ENCODE data around the gene NAT16. TPM values are rescaled to one million over a fixed set of nuclear protein-coding genes. Genes with fewer than 3 reads are reported as not detected.
A peak's percentile ranks its signal among the peaks of the same experiment; 100 is the strongest.

The NAT16 gene
- total and polyA plus RNA-seq, 2 experiments from 2014 or later = 0.21 to 0.31 TPM

DNA sequence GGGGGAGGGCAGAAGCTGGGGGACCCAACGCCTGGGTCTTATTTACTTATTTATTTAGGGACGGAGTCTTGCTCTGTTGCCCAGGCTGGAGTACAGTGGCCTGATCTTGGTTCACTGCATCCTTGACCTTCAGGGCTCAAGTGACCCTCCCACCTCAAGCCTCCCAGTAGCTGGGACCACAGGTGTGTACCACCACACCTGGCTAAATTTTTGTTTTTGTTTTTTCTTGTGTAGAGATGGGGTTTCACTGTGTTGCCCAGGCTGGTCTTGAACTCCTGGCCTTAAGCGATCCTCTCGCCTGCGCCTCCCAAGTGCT, 22.5 kb upstream of the NAT16 start (continued):
- TF ChIP-seq, protein P1, sequence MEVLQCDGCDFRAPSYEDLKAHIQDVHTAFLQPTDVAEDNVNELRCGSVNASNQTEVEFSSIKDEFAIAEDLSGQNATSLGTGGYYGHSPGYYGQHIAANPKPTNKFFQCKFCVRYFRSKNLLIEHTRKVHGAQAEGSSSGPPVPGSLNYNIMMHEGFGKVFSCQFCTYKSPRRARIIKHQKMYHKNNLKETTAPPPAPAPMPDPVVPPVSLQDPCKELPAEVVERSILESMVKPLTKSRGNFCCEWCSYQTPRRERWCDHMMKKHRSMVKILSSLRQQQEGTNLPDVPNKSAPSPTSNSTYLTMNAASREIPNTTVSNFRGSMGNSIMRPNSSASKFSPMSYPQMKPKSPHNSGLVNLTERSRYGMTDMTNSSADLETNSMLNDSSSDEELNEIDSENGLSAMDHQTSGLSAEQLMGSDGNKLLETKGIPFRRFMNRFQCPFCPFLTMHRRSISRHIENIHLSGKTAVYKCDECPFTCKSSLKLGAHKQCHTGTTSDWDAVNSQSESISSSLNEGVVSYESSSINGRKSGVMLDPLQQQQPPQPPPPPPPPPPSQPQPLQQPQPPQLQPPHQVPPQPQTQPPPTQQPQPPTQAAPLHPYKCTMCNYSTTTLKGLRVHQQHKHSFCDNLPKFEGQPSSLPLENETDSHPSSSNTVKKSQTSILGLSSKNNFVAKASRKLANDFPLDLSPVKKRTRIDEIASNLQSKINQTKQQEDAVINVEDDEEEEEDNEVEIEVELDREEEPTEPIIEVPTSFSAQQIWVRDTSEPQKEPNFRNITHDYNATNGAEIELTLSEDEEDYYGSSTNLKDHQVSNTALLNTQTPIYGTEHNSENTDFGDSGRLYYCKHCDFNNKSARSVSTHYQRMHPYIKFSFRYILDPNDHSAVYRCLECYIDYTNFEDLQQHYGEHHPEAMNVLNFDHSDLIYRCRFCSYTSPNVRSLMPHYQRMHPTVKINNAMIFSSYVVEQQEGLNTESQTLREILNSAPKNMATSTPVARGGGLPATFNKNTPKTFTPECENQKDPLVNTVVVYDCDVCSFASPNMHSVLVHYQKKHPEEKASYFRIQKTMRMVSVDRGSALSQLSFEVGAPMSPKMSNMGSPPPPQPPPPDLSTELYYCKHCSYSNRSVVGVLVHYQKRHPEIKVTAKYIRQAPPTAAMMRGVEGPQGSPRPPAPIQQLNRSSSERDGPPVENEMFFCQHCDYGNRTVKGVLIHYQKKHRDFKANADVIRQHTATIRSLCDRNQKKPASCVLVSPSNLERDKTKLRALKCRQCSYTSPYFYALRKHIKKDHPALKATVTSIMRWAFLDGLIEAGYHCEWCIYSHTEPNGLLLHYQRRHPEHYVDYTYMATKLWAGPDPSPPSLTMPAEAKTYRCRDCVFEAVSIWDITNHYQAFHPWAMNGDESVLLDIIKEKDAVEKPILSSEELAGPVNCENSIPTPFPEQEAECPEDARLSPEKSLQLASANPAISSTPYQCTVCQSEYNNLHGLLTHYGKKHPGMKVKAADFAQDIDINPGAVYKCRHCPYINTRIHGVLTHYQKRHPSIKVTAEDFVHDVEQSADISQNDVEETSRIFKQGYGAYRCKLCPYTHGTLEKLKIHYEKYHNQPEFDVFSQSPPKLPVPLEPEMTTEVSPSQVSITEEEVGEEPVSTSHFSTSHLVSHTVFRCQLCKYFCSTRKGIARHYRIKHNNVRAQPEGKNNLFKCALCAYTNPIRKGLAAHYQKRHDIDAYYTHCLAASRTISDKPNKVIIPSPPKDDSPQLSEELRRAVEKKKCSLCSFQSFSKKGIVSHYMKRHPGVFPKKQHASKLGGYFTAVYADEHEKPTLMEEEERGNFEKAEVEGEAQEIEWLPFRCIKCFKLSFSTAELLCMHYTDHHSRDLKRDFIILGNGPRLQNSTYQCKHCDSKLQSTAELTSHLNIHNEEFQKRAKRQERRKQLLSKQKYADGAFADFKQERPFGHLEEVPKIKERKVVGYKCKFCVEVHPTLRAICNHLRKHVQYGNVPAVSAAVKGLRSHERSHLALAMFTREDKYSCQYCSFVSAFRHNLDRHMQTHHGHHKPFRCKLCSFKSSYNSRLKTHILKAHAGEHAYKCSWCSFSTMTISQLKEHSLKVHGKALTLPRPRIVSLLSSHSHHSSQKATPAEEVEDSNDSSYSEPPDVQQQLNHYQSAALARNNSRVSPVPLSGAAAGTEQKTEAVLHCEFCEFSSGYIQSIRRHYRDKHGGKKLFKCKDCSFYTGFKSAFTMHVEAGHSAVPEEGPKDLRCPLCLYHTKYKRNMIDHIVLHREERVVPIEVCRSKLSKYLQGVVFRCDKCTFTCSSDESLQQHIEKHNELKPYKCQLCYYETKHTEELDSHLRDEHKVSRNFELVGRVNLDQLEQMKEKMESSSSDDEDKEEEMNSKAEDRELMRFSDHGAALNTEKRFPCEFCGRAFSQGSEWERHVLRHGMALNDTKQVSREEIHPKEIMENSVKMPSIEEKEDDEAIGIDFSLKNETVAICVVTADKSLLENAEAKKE (CRISPR knock-in tag; IDR thresholded peaks at IDR 0.05) = no peak

DNA sequence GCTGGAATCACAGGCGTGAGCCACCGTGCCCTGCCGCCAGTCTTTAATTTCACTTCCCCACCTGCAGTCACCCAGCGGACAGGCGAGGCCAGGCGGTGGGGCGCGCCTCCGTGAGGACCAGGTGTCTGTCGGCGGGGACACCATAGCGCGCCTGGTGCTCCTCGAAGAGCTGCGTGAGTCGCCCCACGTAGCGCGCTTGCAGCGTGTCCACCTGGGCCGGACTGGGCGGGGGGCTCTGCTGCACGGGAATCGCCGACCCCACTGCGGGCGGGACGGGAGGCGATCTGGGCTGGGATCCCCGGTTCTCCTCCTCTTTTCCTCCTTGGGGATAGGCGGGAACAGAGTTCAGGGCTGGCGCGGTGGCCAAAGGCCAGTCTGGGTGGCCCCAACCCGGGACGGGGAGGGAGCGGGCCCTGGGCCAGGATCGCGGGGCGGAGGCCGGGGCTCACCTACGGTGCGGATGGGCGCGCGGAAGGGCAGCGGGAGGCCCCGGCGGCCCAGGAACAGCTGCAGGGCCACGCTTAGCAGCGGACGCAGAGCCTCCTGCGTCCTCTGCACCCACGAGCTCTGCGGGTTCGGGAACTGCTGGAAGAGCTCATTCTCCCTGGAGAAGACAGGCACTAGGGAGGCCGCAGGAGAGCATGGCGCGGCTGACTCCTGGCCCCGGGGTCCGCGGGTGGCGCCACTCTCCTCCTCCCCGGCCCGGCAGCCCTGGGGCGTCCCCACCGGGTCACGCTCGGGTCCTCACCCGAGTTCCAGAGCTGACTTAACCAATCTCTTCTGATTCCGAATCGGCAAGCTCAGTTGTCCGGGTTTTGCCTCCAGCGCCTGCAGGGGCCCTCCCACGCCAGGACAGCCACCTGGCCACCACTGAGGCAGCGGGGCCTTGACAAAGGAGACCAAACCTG, 21.9 kb upstream of the NAT16 start:
- Histone ChIP-seq H3K79me2 (replicated peaks; ENCODE audit: insufficient read depth) (no peaks in the 10 kb centered on the region), H3K27ac (ENCODE audit: low read depth) (no peak overlapping the region), H3K4me3 (peak overlapping the region; percentile 68), H3K4me1 (ENCODE audit: insufficient read depth) (peaks cover 16% of the 10 kb centered on the region), H3K27me3 (ENCODE audit: insufficient read depth) (peaks cover 25% of the 10 kb centered on the region), H4K20me1 (replicated peaks; ENCODE audit: insufficient read depth) (no peaks in the 10 kb centered on the region), H3F3A (replicated peaks; ENCODE audit: low read depth) (peaks cover 9% of the 10 kb centered on the region), H3K36me3 (ENCODE audit: insufficient read depth) (no peaks in the 10 kb centered on the region), H3K9me2 (ENCODE audit: insufficient read depth) (no peaks in the 10 kb centered on the region), H3K4me2 (peak overlapping the region; percentile 86), H2AFZ (peak overlapping the region; percentile 93)
- peak overlapping the region; percentile 69 for H3K4me3 Mint-ChIP-seq
- H3K4me1 Mint-ChIP-seq = peaks cover 18% of the 10 kb centered on the region
- H3K9me3 Mint-ChIP-seq = no peaks in the 10 kb centered on the region
- DNase-seq (ENCODE audit: low spot score) = peak; percentile 64
- no peak overlapping the region for H3K27ac Mint-ChIP-seq
- peaks cover 20% of the 10 kb centered on the region for H3K27me3 Mint-ChIP-seq (ENCODE audit: insufficient read depth, low read depth, poor library complexity)
- ATAC-seq = peak; percentile 72
- H3K36me3 Mint-ChIP-seq (ENCODE audit: low read depth) = peaks cover 2% of the 10 kb centered on the region; the same call in 1 of the 3 replicates
- TF ChIP-seq POLR2AphosphoS5 (IDR thresholded peaks at IDR 0.05; ENCODE audit: low read depth) = 0 out of 2 replicates have a peak, but pooled peaks have one; percentile 31
- TF ChIP-seq, protein P2, sequence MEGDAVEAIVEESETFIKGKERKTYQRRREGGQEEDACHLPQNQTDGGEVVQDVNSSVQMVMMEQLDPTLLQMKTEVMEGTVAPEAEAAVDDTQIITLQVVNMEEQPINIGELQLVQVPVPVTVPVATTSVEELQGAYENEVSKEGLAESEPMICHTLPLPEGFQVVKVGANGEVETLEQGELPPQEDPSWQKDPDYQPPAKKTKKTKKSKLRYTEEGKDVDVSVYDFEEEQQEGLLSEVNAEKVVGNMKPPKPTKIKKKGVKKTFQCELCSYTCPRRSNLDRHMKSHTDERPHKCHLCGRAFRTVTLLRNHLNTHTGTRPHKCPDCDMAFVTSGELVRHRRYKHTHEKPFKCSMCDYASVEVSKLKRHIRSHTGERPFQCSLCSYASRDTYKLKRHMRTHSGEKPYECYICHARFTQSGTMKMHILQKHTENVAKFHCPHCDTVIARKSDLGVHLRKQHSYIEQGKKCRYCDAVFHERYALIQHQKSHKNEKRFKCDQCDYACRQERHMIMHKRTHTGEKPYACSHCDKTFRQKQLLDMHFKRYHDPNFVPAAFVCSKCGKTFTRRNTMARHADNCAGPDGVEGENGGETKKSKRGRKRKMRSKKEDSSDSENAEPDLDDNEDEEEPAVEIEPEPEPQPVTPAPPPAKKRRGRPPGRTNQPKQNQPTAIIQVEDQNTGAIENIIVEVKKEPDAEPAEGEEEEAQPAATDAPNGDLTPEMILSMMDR (conservative IDR thresholded peaks at IDR 0.05; ENCODE audit: low read depth in 2 of 2) = no peak
